Parathyroid adenoma (tissue), 2 donors: ENCODE results near the gene BICD1.

Source experiments
- H2AFZ ChIP-seq: fragments of 300-600 bp; sonication (generic); one replicate; pipeline ENCODE4 v1.7.0; 2017; ENCODE audit warnings: antibody characterized with exemption, mild to moderate bottlenecking
- H3K27ac ChIP-seq: fragments of 300-600 bp; sonication (generic); one replicate; pipeline ENCODE4 v1.7.0; 2017
- H3K27me3 ChIP-seq: fragments of 300-600 bp; sonication (generic); one replicate; pipeline ENCODE4 v1.7.0; 2017; ENCODE audit warnings: low read length; ENCODE audit not compliant: control insufficient read depth, insufficient read depth
- H3K36me3 ChIP-seq: fragments of 300-600 bp; sonication (generic); one replicate; pipeline ENCODE4 v1.7.0; 2017; ENCODE audit warnings: low read length; ENCODE audit not compliant: control insufficient read depth, insufficient read depth
- H3K4me1 ChIP-seq: fragments of 300-600 bp; sonication (generic); one replicate; pipeline ENCODE4 v1.7.0; 2017; ENCODE audit warnings: control low read depth
- H3K4me2 ChIP-seq: fragments of 300-600 bp; sonication (generic); one replicate; pipeline ENCODE4 v1.7.0; 2017; ENCODE audit warnings: low read length
- H3K4me3 ChIP-seq: fragments of 300-600 bp; sonication (generic); one replicate; pipeline ENCODE4 v1.7.0; 2017; ENCODE audit warnings: low read depth, low read length
- H3K79me2 ChIP-seq: fragments of 300-600 bp; sonication (generic); one replicate; pipeline ENCODE4 v1.7.0; 2017; ENCODE audit warnings: control low read depth
- H3K9ac ChIP-seq: fragments of 300-600 bp; sonication (generic); one replicate; pipeline ENCODE4 v1.7.0; 2017; ENCODE audit warnings: mild to moderate bottlenecking
- H3K9me3 ChIP-seq: fragments of 300-600 bp; sonication (generic); one replicate; pipeline ENCODE4 v1.7.0; 2017; ENCODE audit warnings: low read length; ENCODE audit not compliant: control insufficient read depth
- CTCF ChIP-seq: fragments of 300-600 bp; sonication (generic); IDR thresholded peaks from one replicate; pipeline ENCODE4 v1.7.0; 2017; ENCODE audit warnings: antibody characterized with exemption, mild to moderate bottlenecking
- donor health status: primary hyperparathyroidism.

Gene BICD1

GRCh38 chr12:32332446-32332845 is 225.8 kb downstream of the BICD1 start:
- Histone ChIP-seq H3K9me3 (no peaks in the 10 kb centered on the region), H3K9ac (no peak overlapping the region), H3K4me1 (no peaks in the 10 kb centered on the region), H3K4me2 (no peak overlapping the region), H3K27ac (no peak overlapping the region), H3K27me3 (no peaks in the 10 kb centered on the region), H2AFZ (no peak overlapping the region), H3K79me2 (no peaks in the 10 kb centered on the region), H3K36me3 (no peaks in the 10 kb centered on the region), H3K4me3 (no peak overlapping the region)
- no peak for TF ChIP-seq CTCF

- TF ChIP-seq CTCF = no peak
- Histone ChIP-seq H3K79me2 (no peaks in the 10 kb centered on the region), H3K9me3 (no peaks in the 10 kb centered on the region), H3K27ac (no peak overlapping the region), H2AFZ (no peak overlapping the region), H3K9ac (no peak overlapping the region), H3K4me1 (no peaks in the 10 kb centered on the region), H3K4me3 (no peak overlapping the region), H3K27me3 (no peaks in the 10 kb centered on the region), H3K36me3 (no peaks in the 10 kb centered on the region), H3K4me2 (no peak overlapping the region)
Observed at GRCh38 chr12:32334371-32334777, 227.7 kb downstream of the BICD1 start.

GRCh38 chr12:32336261-32336660 is 229.6 kb downstream of the BICD1 start:
- Histone ChIP-seq H2AFZ (no peak overlapping the region), H3K79me2 (no peaks in the 10 kb centered on the region), H3K9ac (no peak overlapping the region), H3K4me1 (no peaks in the 10 kb centered on the region), H3K4me3 (no peak overlapping the region), H3K27me3 (no peaks in the 10 kb centered on the region), H3K4me2 (no peak overlapping the region), H3K36me3 (no peaks in the 10 kb centered on the region), H3K27ac (no peak overlapping the region), H3K9me3 (no peaks in the 10 kb centered on the region)
- no peak for TF ChIP-seq CTCF

GRCh38 chr12:32343496-32343895 is 236.8 kb downstream of the BICD1 start:
- Histone ChIP-seq H3K36me3 (no peaks in the 10 kb centered on the region), H3K9me3 (no peaks in the 10 kb centered on the region), H3K4me3 (no peak overlapping the region), H3K27ac (no peak overlapping the region), H3K9ac (no peak overlapping the region), H3K79me2 (no peaks in the 10 kb centered on the region), H3K4me2 (no peak overlapping the region), H3K4me1 (no peaks in the 10 kb centered on the region), H2AFZ (no peak overlapping the region), H3K27me3 (no peaks in the 10 kb centered on the region)
- no peak for TF ChIP-seq CTCF

GRCh38 chr12:32344047-32344446 is 237.4 kb downstream of the BICD1 start:
- no peak for TF ChIP-seq CTCF
- no peak overlapping the region for H3K27ac ChIP-seq
- no peak overlapping the region for H3K4me2 ChIP-seq
- no peaks in the 10 kb centered on the region for H3K9me3 ChIP-seq
- no peaks in the 10 kb centered on the region for H3K4me1 ChIP-seq
- H2AFZ ChIP-seq = no peak overlapping the region
- no peaks in the 10 kb centered on the region for H3K36me3 ChIP-seq
- H3K4me3 ChIP-seq = no peak overlapping the region
- H3K79me2 ChIP-seq = no peaks in the 10 kb centered on the region
- H3K9ac ChIP-seq = no peak overlapping the region
- H3K27me3 ChIP-seq = no peaks in the 10 kb centered on the region
